Activated T-cell treated with anti-CD3 and anti-CD28 coated beads for 4 hours (primary cell): ENCODE results near the gene GATM.

Source experiments
- DNase-seq: peaks from one replicate; pipeline ENCODE4 v3.0.0-alpha.2; 2020

Gene GATM

DNA sequence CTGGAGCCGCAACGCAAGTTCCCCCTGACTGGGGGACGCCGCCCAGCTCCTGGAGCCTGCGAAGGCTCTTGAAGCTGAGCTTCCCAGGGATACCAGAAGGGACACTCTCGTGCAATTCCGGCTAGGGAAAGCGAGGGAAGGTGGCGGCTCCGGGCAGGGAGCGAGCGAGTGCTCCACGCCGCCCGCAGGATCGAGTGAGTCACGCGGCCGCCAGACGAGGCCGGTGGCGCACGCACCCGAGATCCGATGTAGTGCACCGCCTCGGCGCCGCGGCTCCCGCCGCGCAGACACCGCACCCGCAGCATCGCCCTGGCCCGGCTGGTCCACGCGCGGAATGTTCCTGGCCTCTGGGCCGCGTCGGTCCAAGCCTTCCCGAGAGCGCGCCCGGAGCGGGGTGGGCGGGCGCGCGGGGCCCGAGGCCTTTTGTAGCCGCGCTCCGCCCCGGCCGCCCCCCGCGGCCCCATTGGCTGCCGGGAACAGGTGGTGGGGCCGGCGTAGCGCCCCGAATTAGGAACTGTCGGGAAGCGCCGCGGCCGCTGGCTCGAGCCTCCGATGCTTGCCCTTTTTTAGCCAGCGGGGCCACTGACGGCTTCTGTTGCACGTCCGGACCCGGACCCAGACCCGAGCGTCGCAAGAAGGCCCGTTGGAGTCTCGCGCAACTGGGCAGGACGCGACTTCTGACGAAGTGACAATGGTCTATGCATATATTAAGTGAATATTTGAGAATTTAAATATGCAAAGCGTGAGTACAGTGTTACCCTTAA is at the start of gene GATM:
GATM (minus strand) TSS at position 396 of the 764 bp plus-strand sequence; CDS start at position 305, 91 bp downstream.
- DNase-seq, result peak; percentile 39

DNA sequence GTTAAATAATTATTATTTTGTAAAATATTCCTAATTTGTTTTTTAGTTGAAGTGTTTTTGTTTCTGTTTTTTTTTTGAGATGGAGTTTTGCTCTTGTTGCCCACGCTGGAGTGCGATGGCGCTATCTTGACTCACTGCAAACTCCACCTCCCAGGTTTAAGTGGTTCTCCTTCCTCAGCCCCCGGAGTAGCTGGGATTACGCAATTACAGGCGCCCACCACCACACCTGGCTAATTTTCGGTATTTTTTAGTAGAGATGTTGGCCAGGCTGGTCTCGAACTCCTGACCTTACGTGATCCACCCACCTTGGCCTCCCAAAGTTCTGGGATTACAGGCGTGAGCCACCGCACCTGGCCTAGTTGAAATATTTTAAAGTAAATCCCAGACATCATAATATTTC is 48.7 kb upstream of the GATM start:
- DNase-seq, result no peak

DNA sequence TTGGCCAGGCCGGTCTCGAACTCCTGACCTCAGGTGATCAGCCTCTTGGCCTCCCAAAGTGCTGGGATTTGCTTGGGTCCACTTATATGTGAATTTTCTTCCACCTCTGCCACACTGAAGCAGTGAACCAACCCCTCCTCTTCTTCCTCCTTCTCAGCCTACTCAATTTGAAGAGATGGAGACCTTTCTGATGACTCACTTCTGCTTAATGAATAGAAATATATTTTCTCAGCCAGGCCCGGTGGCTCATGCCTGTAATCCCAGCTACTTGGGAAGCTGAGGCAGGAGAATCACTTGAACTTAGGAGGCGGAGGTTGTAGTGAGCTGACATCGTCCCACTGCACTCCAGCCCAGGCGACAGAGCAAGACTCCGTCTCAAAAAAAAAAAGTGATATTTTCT is 46.8 kb upstream of the GATM start:
- DNase-seq, result no peak

DNA sequence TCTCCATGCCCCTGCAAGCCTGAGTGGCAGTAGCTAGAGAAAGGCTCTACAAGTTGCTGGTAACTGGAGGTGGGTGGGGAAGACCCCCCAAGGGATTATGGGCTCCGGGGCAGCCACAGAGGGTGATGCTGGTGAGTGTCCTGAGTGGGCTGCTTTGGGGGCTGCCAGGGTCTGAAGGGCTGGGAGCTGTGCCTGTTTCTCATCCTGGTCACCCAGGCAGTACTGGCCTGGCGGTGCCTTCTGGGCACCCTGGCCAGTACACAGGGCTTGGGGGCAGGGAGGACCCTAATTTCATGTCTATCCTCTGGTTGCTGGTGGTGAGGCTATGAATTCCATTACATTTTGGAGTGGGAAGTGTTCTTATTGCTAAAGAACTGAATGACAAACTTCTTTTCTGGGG is 46.1 kb upstream of the GATM start:
- no peak for DNase-seq

- no peak for DNase-seq
Measured at GRCh38 chr15:45417303-45417950, 39.1 kb upstream of the GATM start.

DNA sequence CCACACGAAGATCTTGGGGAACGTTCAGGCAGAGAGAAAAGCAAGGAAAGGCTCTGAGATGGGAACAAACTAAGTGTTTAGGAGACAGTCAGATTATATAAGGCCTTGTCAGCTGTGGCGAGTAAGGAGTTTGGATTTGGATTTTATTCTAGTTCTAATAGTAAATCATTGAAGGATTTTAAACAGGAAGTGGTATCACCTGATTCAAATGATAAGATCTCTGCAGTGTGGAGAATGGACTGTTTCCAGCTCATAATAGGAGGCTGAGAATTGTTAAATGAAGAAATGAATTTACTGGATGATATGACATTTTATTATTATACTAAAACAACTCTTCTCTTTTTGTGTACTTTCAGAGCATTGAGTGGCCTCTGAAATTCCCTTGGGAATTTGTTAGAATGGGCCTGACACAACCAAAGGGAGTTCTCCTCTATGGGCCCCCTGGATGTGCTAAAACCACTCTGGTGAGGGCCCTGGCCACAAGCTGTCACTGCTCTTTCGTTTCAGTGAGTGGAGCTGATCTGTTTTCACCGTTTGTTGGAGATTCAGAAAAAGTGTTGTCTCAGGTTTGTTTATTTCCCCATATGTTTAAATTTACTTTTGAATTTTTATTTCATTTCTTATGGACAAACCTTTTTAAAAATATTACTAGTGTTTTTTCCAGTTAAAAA is 36.0 kb upstream of the GATM start:
- no peak for DNase-seq

- DNase-seq, result no peak
Measured at GRCh38 chr15:45409596-45409995, 31.3 kb upstream of the GATM start.

GRCh38 chr15:45407786-45408185 is 29.4 kb upstream of the GATM start:
- DNase-seq, result no peak

- no peak for DNase-seq
Measured at GRCh38 chr15:45402955-45403877, 24.9 kb upstream of the GATM start.

- peak; percentile 91 for DNase-seq
Measured at GRCh38 chr15:45402162-45402954, 24.0 kb upstream of the GATM start.

DNA sequence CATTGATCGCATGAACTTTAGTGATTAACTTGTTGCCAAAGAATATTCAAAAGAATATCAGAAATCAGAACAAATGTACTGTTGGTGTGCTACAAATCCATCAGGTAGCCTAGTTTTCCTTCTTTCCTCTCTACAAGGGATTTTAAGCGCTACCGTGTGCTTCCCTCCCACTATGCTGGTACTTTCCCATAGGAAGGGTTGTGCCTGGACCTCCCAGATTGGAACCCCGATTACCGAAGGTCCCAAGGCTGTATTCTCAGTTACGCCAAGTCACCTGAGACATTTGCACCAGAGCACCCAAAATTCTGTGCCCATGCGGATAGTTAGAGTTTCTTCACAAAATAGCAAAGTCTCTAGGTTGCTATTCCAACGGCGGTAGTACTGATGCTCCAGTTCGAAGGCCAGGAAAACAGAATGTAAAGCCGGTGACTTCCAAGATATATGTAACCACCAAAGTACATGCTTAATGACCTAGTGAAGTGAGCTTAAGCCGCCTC is 23.4 kb upstream of the GATM start:
- no peak for DNase-seq

DNA sequence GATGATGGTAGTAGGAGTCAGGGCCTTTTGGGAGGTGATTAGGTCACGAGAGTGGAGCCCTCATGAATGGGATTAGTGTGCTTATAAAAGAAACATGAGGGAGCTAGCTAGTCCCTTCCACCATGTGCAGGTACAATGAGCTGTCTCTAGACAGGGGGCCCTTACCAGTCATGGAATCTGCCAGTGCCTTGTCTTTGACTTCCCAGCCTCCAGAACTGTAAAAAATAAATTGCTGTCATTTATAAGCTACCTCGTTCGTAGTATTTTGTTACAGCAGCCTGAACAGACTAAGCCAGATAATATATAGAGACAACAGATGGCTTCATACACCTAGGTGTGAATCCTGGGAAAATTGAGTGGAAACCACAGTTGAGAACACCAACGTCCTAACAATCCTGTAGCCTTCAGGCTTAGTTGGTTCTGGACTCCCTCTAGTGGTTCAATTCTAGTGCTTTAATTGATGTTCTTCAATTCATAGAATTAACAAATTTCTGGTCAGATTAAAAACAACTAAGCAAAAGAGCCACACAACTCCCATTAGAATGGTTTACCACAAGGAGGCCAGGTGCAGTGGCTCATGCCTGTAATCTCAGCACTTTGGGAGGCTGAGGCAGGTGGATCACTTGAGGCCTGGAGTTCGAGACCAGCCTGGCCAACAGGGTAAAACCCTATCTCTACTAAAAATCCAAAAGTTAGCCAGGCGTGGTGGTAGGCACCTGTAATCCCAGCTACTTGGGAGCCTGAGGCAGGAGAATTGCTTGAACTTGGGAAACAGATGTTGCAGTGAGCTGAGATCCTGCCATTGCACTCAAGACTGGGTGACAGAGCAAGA is 21.3 kb upstream of the GATM start:
- DNase-seq, result no peak

- DNase-seq, result no peak
Measured at GRCh38 chr15:45397116-45397665, 18.8 kb upstream of the GATM start.

DNA sequence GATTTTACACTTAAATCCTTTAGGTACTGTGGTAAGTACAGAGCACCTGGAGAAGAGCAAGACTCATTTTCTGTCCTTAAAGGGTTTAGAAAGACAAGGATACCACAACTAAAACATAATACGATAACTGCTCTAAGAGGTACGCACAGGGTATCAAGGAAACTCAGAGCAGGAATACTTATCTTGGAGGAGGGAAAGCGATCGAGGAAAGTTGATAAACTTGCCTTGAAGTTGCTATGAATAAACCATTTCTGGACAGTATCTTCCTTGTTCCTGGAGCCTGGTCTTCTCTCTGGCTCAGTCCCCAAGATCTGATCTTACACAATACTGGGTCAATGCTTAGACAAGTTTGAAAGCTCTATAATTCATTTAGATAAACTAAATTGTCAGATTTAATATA is 17.6 kb upstream of the GATM start:
- DNase-seq, result no peak

GRCh38 chr15:45394681-45395080 is 16.3 kb upstream of the GATM start:
- DNase-seq, result no peak

DNA sequence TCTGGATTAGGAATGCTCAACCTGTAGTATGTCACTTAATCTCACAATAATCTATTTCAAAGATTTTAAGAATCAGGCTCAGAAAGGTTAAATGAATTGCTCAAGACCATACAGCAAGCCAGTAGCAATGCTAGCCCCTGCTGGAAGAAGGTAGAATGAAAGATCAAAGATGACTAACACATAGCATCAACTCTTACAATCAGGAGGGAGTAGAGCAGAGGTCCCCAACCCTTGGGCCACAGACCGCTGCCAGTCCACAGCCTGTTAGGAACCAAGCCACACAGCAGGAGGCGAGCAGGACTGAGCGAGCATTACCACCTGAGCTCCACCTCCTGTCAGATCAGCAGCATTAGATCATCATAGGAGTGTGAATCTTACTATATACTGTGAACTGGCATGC is 15.5 kb upstream of the GATM start:
- DNase-seq, result no peak

DNA sequence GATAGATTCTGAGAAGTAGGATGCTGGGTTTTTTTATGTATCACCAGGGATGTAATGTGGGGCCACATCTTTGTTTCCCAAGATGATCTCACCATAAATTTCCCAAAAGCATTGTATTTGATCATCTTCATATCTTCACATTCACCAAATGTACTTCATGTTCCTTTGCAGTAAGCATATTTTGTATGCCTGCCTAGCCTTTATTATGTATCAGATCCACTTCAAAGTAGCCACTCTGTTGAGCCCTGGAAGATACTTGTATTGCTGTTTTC is 14.2 kb upstream of the GATM start:
- DNase-seq, result no peak

DNA sequence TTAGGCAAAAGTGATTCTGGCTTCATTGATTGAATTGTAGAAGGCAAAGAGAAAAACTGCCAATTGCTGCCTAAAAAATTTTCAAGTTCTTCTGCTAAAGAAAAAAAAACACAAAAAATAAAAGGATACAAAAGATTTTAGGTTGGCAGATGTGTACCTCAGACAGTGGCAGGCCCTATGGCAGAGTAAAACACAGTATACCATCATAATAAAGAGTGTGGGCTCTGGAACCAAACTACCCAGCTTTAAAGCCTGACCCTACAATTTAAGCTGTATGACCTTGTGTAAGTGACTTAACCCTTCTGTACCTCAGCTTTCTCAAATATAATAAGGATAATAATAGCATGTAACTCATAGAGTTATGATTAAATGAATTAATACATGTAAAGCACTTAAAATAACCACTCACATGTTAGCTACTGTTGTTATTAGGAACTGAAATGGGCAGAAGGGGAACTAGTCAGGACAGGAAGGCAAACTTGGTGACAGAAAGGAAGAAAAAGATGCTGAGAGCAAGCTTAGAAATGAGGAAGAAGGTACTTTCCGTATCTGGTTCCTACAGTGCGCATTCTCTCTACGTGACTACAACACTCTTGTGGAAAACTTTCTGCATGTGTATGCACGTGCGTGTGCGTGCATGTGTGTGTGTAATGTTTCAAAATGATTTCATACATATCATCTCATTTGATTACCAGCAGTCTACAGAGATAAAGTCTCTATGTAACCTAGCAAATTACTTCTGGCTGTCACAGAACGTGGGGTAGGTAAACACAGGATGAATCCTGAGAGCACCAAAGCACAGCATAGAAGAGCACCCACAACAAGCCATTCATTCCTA is 13.6 kb upstream of the GATM start:
- DNase-seq, result no peak

- DNase-seq, result no peak
Measured at GRCh38 chr15:45389351-45389750, 11.0 kb upstream of the GATM start.
